Fibroblast of the aortic adventitia (primary cell): ENCODE data around the gene ANKRD33B. TPM values are rescaled to one million over a fixed set of nuclear protein-coding genes. Genes with fewer than 3 reads are reported as not detected.
"Not testable (repeated sequence)": the region's sequence is repeated elsewhere in the genome, so short reads cannot be mapped to it uniquely, and the experiment has no call there.

Experiments
- DNase-seq: peaks from one replicate; pipeline ENCODE4 v3.0.0-alpha.2; 2010; ENCODE audit warnings: low read depth
- H3K4me3 ChIP-seq: 2 replicates; pipeline ENCODE4 v1.5.1; 2011; ENCODE audit warnings: low read depth, mild to moderate bottlenecking, control low read depth, low read length, moderate library complexity
- CTCF ChIP-seq: IDR thresholded peaks from 2 replicates; pipeline ENCODE4 v1.5.1; 2011; ENCODE audit warnings: mild to moderate bottlenecking, low read length, control low read depth, inconsistent platforms; ENCODE audit not compliant: insufficient read depth
- total RNA-seq: library from RNA; depleted of rRNA; stranded (reverse); fragments of >200 nt; gene quantifications from 2 replicates; pipeline ENCODE4 v1.2.3, GENCODE V29; 2012; ENCODE audit warnings: low replicate concordance

The ANKRD33B gene
- total RNA-seq, 1 donor, result 11.3 TPM

GRCh38 chr5:10627160-10627701, 63.4 kb downstream of the ANKRD33B start:
- DNase-seq, result no peak
- H3K4me3 ChIP-seq, result peak overlapping the region; percentile 45
- TF ChIP-seq CTCF, result no peak

DNA sequence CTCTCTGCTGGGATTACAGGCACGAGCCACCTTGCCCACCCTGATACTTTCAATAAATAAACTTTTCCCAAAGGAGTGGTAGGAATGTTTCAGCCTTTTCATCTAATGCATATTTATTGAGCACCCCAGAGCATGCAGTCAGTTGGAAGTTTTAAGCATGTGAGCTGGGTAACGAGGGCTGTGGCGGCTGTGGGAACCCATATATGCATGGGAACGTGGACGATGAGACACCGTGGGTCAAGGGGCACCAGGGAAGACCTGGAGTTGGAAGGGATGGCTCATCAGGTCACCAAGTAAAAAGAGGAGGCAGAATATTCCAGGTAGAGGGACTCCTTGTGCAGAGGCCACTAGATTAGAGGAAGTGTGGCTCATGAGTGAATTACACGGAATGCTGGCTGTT, 64.7 kb downstream of the ANKRD33B start:
- H3K4me3 ChIP-seq, result no peak overlapping the region

GRCh38 chr5:10629682-10630081, 65.8 kb downstream of the ANKRD33B start:
- no peak overlapping the region for H3K4me3 ChIP-seq
- no peak for DNase-seq
- TF ChIP-seq CTCF, result no peak

More for the DNA sequence above, 64.7 kb downstream of the ANKRD33B start:
- no peak for DNase-seq
- TF ChIP-seq CTCF, result no peak

DNA sequence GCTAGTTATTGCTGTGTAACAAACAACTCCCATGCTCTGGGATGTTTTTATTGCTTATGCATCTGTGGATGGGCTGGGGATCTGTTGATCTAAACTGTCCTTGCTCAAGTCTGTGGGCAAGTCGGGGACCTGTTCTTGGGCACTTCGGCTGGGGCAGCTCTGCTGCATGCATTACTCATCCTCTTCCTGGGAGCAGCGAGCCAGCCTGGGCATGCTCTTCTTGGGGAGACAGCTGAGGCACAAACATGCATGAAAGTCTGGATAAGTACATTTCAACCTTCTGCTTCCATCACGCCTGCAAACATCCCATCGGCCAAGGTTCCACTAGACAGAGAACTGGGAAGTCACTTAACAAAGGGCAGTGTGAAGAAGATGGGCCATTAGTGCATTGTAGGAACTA, 66.3 kb downstream of the ANKRD33B start:
- H3K4me3 ChIP-seq, result no peak overlapping the region
- TF ChIP-seq CTCF, result no peak
- no peak for DNase-seq

- not testable (repeated sequence) for DNase-seq
These were observed 66.9 kb downstream of the ANKRD33B start for GRCh38 chr5:10630744-10631143.

DNA sequence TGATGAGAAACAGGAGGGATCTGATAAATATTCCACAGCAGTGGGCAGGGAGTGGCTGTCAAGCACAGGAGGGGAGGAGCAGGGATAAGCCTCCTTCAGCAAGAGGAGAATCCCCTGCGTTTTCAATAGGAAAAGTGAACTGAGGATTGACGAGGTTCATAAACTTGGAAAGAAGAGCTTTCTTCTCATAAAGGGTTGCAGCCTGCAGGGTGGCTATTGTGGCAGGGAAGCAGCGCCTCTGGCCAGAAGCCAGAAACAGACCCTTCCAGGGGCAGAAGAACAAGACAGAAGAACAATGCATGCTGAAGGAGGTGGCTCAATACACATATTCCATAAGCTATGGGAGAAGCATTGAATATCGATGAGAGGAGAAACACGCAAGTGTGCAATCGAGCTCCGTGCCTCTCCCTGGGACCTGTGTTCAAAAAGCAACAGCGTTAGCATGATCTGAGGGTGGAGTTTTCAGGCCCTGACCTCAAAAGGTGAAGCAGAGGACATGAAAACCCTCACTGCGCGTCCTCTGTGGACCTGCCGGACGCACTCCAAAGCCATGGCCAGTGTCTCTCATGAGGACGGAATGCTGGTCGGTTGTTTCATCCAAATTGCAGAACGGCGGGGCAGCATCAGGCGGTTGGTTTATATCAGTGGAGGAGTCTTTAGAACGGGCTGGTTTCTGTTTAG, 67.6 kb downstream of the ANKRD33B start:
- TF ChIP-seq CTCF, result no peak
- no peak overlapping the region for H3K4me3 ChIP-seq
- no peak for DNase-seq

More at GRCh38 chr5:10630744-10631143, 66.9 kb downstream of the ANKRD33B start:
- not testable (repeated sequence) for H3K4me3 ChIP-seq

GRCh38 chr5:10632110-10632761, 68.4 kb downstream of the ANKRD33B start:
- H3K4me3 ChIP-seq, result no peak overlapping the region
- no peak for DNase-seq
- no peak for TF ChIP-seq CTCF
